ENCODE results near the gene D2HGDH.
"Not testable (repeated sequence)": the region's sequence is repeated elsewhere in the genome, so short reads cannot be mapped to it uniquely, and the experiment has no call there.

D2HGDH gene

GRCh38 chr2:241748468-241749256, 14.2 kb downstream of the D2HGDH start:
- DNase-seq (ENCODE audit: low spot score), result no peak
- FAIRE-seq, result no peak

- DNase-seq (ENCODE audit: low spot score) (no peak), FAIRE-seq (no peak)
These were observed 15.8 kb downstream of the D2HGDH start for GRCh38 chr2:241750076-241750840.

GRCh38 chr2:241751152-241751551, 16.7 kb downstream of the D2HGDH start:
- DNase-seq (ENCODE audit: low spot score) (no peak), FAIRE-seq (no peak)

- FAIRE-seq, result no peak
- no peak for DNase-seq (ENCODE audit: low spot score)
These were observed 17.3 kb downstream of the D2HGDH start for GRCh38 chr2:241751776-241752175.

GRCh38 chr2:241752253-241752652, 17.8 kb downstream of the D2HGDH start:
- FAIRE-seq, result no peak
- no peak for DNase-seq (ENCODE audit: low spot score)

GRCh38 chr2:241752689-241753276, 18.4 kb downstream of the D2HGDH start:
- FAIRE-seq, result no peak
- no peak for DNase-seq (ENCODE audit: low spot score)

- no peak for FAIRE-seq
- no peak for DNase-seq (ENCODE audit: low spot score)
These were observed 19.1 kb downstream of the D2HGDH start for GRCh38 chr2:241753493-241753892.

- FAIRE-seq (no peak), DNase-seq (ENCODE audit: low spot score) (no peak)
These were observed 19.6 kb downstream of the D2HGDH start for GRCh38 chr2:241754042-241754441.

- FAIRE-seq, result no peak
These were observed 20.7 kb downstream of the D2HGDH start for GRCh38 chr2:241755166-241755565.

GRCh38 chr2:241755777-241756176, 21.3 kb downstream of the D2HGDH start:
- DNase-seq (ENCODE audit: low spot score) (no peak), FAIRE-seq (no peak)

More at GRCh38 chr2:241755166-241755565, 20.7 kb downstream of the D2HGDH start:
- DNase-seq (ENCODE audit: low spot score), result no peak

GRCh38 chr2:241759067-241759807, 24.8 kb downstream of the D2HGDH start:
- FAIRE-seq (no peak), DNase-seq (ENCODE audit: low spot score) (no peak)

- not testable (repeated sequence) for DNase-seq (ENCODE audit: low spot score); FAIRE-seq
These were observed 25.5 kb downstream of the D2HGDH start for GRCh38 chr2:241759893-241760292.

GRCh38 chr2:241760301-241760771, 25.9 kb downstream of the D2HGDH start:
- no peak for FAIRE-seq
- DNase-seq (ENCODE audit: low spot score), result no peak

GRCh38 chr2:241762321-241762932, 28.0 kb downstream of the D2HGDH start:
- no peak for FAIRE-seq
- DNase-seq (ENCODE audit: low spot score), result no peak

GRCh38 chr2:241762933-241763369, 28.5 kb downstream of the D2HGDH start:
- FAIRE-seq, result no peak

GRCh38 chr2:241763551-241764274, 29.3 kb downstream of the D2HGDH start:
- no peak for FAIRE-seq
- DNase-seq (ENCODE audit: low spot score), result no peak

More at GRCh38 chr2:241762933-241763369, 28.5 kb downstream of the D2HGDH start:
- DNase-seq (ENCODE audit: low spot score), result no peak

- FAIRE-seq (no peak), DNase-seq (ENCODE audit: low spot score) (no peak)
These were observed 30.1 kb downstream of the D2HGDH start for GRCh38 chr2:241764275-241765241.

- no peak for DNase-seq (ENCODE audit: low spot score)
- no peak for FAIRE-seq
These were observed 33.2 kb downstream of the D2HGDH start for GRCh38 chr2:241767464-241768250.
